ENCODE data around the gene CBR3. TPM values are rescaled to one million over a fixed set of nuclear protein-coding genes. Genes with fewer than 3 reads are reported as not detected.

The CBR3 gene
- total and polyA plus RNA-seq, 9 of the 15 experiments (the other 6 are each of a cell fraction or from before 2014, with no cell fraction given): not detected

- no peak for TF ChIP-seq CEBPZ (IDR thresholded peaks at IDR 0.05; ENCODE audit: borderline replicate concordance, low read depth, low read length)
- TF ChIP-seq FOSL1 (tag; conservative IDR thresholded peaks at IDR 0.05): no peak
Measured at GRCh38 chr21:36127977-36128376, 6.9 kb upstream of the CBR3 start (continued).

GRCh38 chr21:36129219-36129618 lies 5.7 kb upstream of the CBR3 start:
- ATAC-seq (no peak), FAIRE-seq (no peak), DNase-seq (ENCODE audit: extremely low read depth in 1 of 4, low spot score in 3 of 4) (no peak)
- Histone ChIP-seq H3K9me1 (ENCODE audit: control insufficient read depth, insufficient read depth, low read length) (no peaks in the 10 kb centered on the region), H3K9me3 (replicated peaks; ENCODE audit: control insufficient read depth, insufficient read depth, low read depth, low read length) (no peaks in the 10 kb centered on the region), H3K79me2 (ENCODE audit: control insufficient read depth, insufficient read depth, low read length) (no peaks in the 10 kb centered on the region), H3K27ac (ENCODE audit: extremely low read depth, low read depth, low read length) (no peak overlapping the region), H3K4me2 (ENCODE audit: insufficient read depth, low read length) (no peak overlapping the region), H3K27me3 (ENCODE audit: control insufficient read depth in 2 of 2, insufficient read depth in 2 of 2, low read length in 2 of 2) (peaks cover 23 to 55% of the 10 kb centered on the region in 2 experiments), H3K4me3 (no peak overlapping the region), H3K9ac (ENCODE audit: insufficient read depth in 1 of 2, low read depth in 2 of 2, low read length in 2 of 2) (no peak overlapping the region), H4K20me1 (replicated peaks; ENCODE audit: control insufficient read depth, insufficient read depth, low read length) (0 out of 2 replicates have a peak, but pooled peaks cover 3% of the 10 kb centered on the region), H3K4me1 (replicated peaks in 1 of 2; ENCODE audit: control insufficient read depth in 2 of 2, insufficient read depth in 2 of 2, low read length in 2 of 2) (peaks cover 0 to 4% of the 10 kb centered on the region in 2 experiments; a peak in 1 of 5 replicates), H2AFZ (ENCODE audit: low read depth, low read length) (no peak overlapping the region), H3K36me3 (ENCODE audit: control insufficient read depth, insufficient read depth, low read length) (no peaks in the 10 kb centered on the region)
- CTCF ChIA-PET (ENCODE audit: low intra/inter-chr PET ratio): no interaction called here
- intact Hi-C loops (cut with micrococcal nuclease): loop anchor here (5.0 kb wide), 1 partner anchor 258 kb away; the partner anchor contains the start of gene CHAF1B
- 6% methylated on average over 2 of the region's 2 CpGs for WGBS (ENCODE audit: insufficient coverage, low coverage, missing lambda C conversion rate)
- BruUV-seq (replicated peaks): no TSS peak
- POLR2A ChIA-PET: interaction anchor here (0.6 kb wide), 1 partner anchor 296 kb away, joined by 4 read pairs; no protein-coding TSS in a partner anchor
- in situ Hi-C loops (cut with MboI): no loop called here
- TF ChIP-seq PRMT5 (CRISPR knock-in tag; IDR thresholded peaks at IDR 0.05) (no peak), ZNF318 (IDR thresholded peaks at IDR 0.05; ENCODE audit: borderline replicate concordance in 1 of 2, low read depth in 1 of 2) (no peak), ZSCAN29 (IDR thresholded peaks at IDR 0.05) (no peak), KLF6 (CRISPR knock-in tag; IDR thresholded peaks at IDR 0.05; ENCODE audit: borderline replicate concordance) (no peak)

Measured in K562 (cell line).